ENCODE measurements around the gene APOO. TPM values are rescaled to one million over a fixed set of nuclear protein-coding genes. Genes with fewer than 3 reads are reported as not detected.

The APOO gene
- total RNA-seq, 1 experiment from 2014 or later: 95.3 TPM

- Histone ChIP-seq H3K18ac (ENCODE audit: insufficient read length, low read depth, low read length) (no peak overlapping the region), H3K4ac (ENCODE audit: low read depth, low read length) (no peak overlapping the region), H4K20me1 (ENCODE audit: control insufficient read depth, insufficient read depth, insufficient read length) (no peaks in the 10 kb centered on the region), H2BK120ac (ENCODE audit: low read depth, low read length, poor library complexity, severe bottlenecking) (no peak overlapping the region), H3T11ph (ENCODE audit: low read length) (no peak overlapping the region), H4K8ac (replicated peaks; ENCODE audit: insufficient read length, low read depth, low read length) (no peak overlapping the region), H3K27ac (ENCODE audit: insufficient read length, low read depth, low read length) (no peak overlapping the region), H2AFZ (ENCODE audit: low read length) (no peak overlapping the region), H2BK15ac (ENCODE audit: low read depth, low read length) (no peak overlapping the region), H3K9ac (ENCODE audit: extremely low read depth, insufficient read length, low read length) (no peak overlapping the region), H3K56ac (ENCODE audit: insufficient read length, low read depth, low read length) (no peak overlapping the region), H3K14ac (ENCODE audit: insufficient read depth, low read length) (no peak overlapping the region), H2AK5ac (ENCODE audit: insufficient read length, low read length) (no peak overlapping the region), H2BK5ac (ENCODE audit: insufficient read length, low read length) (no peak overlapping the region), H4K91ac (ENCODE audit: insufficient read length, low read depth, low read length) (no peak overlapping the region), H4K5ac (ENCODE audit: insufficient read length, low read depth, low read length) (no peak overlapping the region), H2BK12ac (ENCODE audit: insufficient read length, low read depth, low read length) (no peak overlapping the region), H3K79me2 (ENCODE audit: insufficient read depth, low read length) (no peaks in the 10 kb centered on the region), H3K4me2 (ENCODE audit: insufficient read depth, insufficient read length, low read length) (no peak overlapping the region), H3K27me3 (ENCODE audit: insufficient read depth, low read length) (no peaks in the 10 kb centered on the region), H3K23me2 (ENCODE audit: insufficient read length, low read depth, low read length, poor library complexity, severe bottlenecking) (no peaks in the 10 kb centered on the region), H3K9me3 (ENCODE audit: control insufficient read depth, low read depth, low read length) (no peaks in the 10 kb centered on the region), H3K23ac (ENCODE audit: insufficient read length, low read depth, low read length) (no peak overlapping the region), H2BK20ac (ENCODE audit: low read depth, low read length, poor library complexity, severe bottlenecking) (no peak overlapping the region), H3K79me1 (ENCODE audit: insufficient read depth, low read depth, low read length, poor library complexity, severe bottlenecking) (no peaks in the 10 kb centered on the region), H3K4me1 (ENCODE audit: insufficient read depth, low read length) (no peaks in the 10 kb centered on the region)
- no peak overlapping the region for H3K4me3 Mint-ChIP-seq
- H3K4me1 Mint-ChIP-seq: no peaks in the 10 kb centered on the region
- no peak for DNase-seq
- H3K27me3 Mint-ChIP-seq (ENCODE audit: low read depth): no peaks in the 10 kb centered on the region
- H3K36me3 Mint-ChIP-seq (ENCODE audit: insufficient read depth in 1 of 3, low read depth in 3 of 3): 0 out of 7 replicates have a peak, but pooled peaks cover 0 to 1% (median 0%) of the 10 kb centered on the region in 3 experiments
- no peaks in the 10 kb centered on the region for H3K9me3 Mint-ChIP-seq
- WGBS (ENCODE audit: extremely low coverage, insufficient read length, low lambda C conversion rate): no CpG with 5 or more reads among the region's 2 CpGs
- no peak for TF ChIP-seq CTCF (conservative IDR thresholded peaks at IDR 0.05)
- H3K27ac Mint-ChIP-seq: no peak overlapping the region; a peak in 1 of 7 replicates
These were observed 85.9 kb downstream of the APOO start for GRCh38 chrX:23821847-23822246.

All from H9 (cell line).